GM12878 (cell line): ENCODE data around the gene IGF1R. TPM values are rescaled to one million over a fixed set of nuclear protein-coding genes. Genes with fewer than 3 reads are reported as not detected.

Source experiments
- ATAC-seq: fragments of 200-7000 bp; cut with Tn5 transposase; 3 replicates; pipeline ENCODE4 v1.9.1; 2020; ENCODE audit warnings: mild to moderate bottlenecking, moderate library complexity
- BruUV-seq: library from RNA; stranded (reverse); fragments of 400-500 nt; replicated peaks from 2 replicates; lab custom pipeline; 2021; lab: Mats Ljungman, UMichigan
- CTCF ChIA-PET: fragments of 300-600 bp; sonication (Branson Sonifier 250); formaldehyde crosslinking; extraction: SDS; loops from one replicate; lab custom pipeline; 2021; ENCODE audit warnings: inconsistent platforms; lab: Yijun Ruan, JAX
- POLR2A ChIA-PET: fragments of 350-600 bp; formaldehyde crosslinking; extraction: SDS; loops from one replicate; lab custom pipeline; 2021; ENCODE audit warnings: inconsistent platforms; lab: Charles Lee
- RAD21 ChIA-PET: fragments of 300-600 bp; sonication (Branson Sonifier 250); formaldehyde crosslinking; loops from one replicate; lab custom pipeline; 2023; ENCODE audit warnings: antibody characterized with exemption; ENCODE audit not compliant: unreplicated experiment; lab: Charles Lee
- SMC1A ChIA-PET: fragments of 300-600 bp; sonication (Branson Sonifier 250); formaldehyde crosslinking; loops from one replicate; lab custom pipeline; 2023; ENCODE audit not compliant: unreplicated experiment, uncharacterized antibody; lab: Charles Lee
- DNase-seq: peaks from one replicate; pipeline ENCODE4 v3.0.0-alpha.2; 2011; ENCODE audit warnings: low read depth, low spot score
- FAIRE-seq: peaks from 3 replicates; lab custom pipeline; 2011; peaks lifted over from hg19 to GRCh38; lab: Jason Lieb, UNC
- H2AFZ ChIP-seq: 2 replicates; pipeline ENCODE4 v1.6.0; 2011; ENCODE audit warnings: low read depth, low read length, control low read depth; ENCODE audit not compliant: control insufficient read depth
- H3K27ac ChIP-seq: 2 replicates; pipeline ENCODE4 v1.5.1; 2011; ENCODE audit warnings: control low read depth; ENCODE audit not compliant: control insufficient read depth, insufficient read depth
- H3K27me3 ChIP-seq, 2 experiments: replicated peaks in 1 of 2; 2 replicates each; pipeline versions ENCODE4 v1.6.0 to v1.6.1; 2011; ENCODE audit warnings: low read length in 1 of 2; ENCODE audit not compliant: control insufficient read depth in 2 of 2, insufficient read depth in 2 of 2
- H3K36me3 ChIP-seq, 2 experiments: 2 replicates each; pipeline ENCODE4 v1.5.1; 2011; ENCODE audit warnings: low read length in 1 of 2; ENCODE audit not compliant: control insufficient read depth in 2 of 2, insufficient read depth in 2 of 2
- H3K4me1 ChIP-seq: 2 replicates; pipeline ENCODE4 v1.6.1; 2011; ENCODE audit warnings: mild to moderate bottlenecking, low read length, moderate library complexity, mixed read lengths; ENCODE audit not compliant: control insufficient read depth, insufficient read depth
- H3K4me2 ChIP-seq: 2 replicates; pipeline ENCODE4 v1.6.0; 2011; ENCODE audit warnings: control low read depth; ENCODE audit not compliant: control insufficient read depth, insufficient read depth
- H3K4me3 ChIP-seq: fragments of 200-600 bp; sonication (generic); 2 replicates; pipeline ENCODE4 v1.5.1; 2016
- H3K79me2 ChIP-seq: 2 replicates; pipeline ENCODE4 v1.6.0; 2011; ENCODE audit warnings: low read length; ENCODE audit not compliant: control insufficient read depth, insufficient read depth
- H3K9ac ChIP-seq: 2 replicates; pipeline ENCODE4 v1.8.0; 2011; ENCODE audit warnings: low read length, control low read depth, mixed read lengths; ENCODE audit not compliant: control insufficient read depth, insufficient read depth
- H3K9me3 ChIP-seq: replicated peaks from 3 replicates; pipeline ENCODE4 v1.5.1; 2011; ENCODE audit warnings: mild to moderate bottlenecking, low read length; ENCODE audit not compliant: control insufficient read depth, insufficient read depth
- H4K20me1 ChIP-seq: 2 replicates; pipeline ENCODE4 v1.6.0; 2011; ENCODE audit not compliant: control insufficient read depth, insufficient read depth
- ETV6 ChIP-seq, 2 experiments: fragments of 450-650 bp in 1 of 2; IDR thresholded peaks in 1 of 2; conservative IDR thresholded peaks in 1 of 2; 2 replicates each; pipeline ENCODE4 v1.6.1; 2014; ENCODE audit warnings: antibody characterized with exemption in 1 of 2, borderline replicate concordance in 1 of 2, low read depth in 1 of 2, mild to moderate bottlenecking in 1 of 2, moderate library complexity in 1 of 2
- NFYA ChIP-seq: IDR thresholded peaks from 2 replicates; pipeline ENCODE4 v1.6.1; 2011; ENCODE audit warnings: low read depth, mild to moderate bottlenecking, low read length, improper control_type of control experiment, borderline replicate concordance
- POLR2AphosphoS2 ChIP-seq: IDR thresholded peaks from 2 replicates; pipeline ENCODE4 v1.6.1; 2011; ENCODE audit warnings: low read depth, mild to moderate bottlenecking, low read length, improper control_type of control experiment, moderate library complexity
- POU2F2 ChIP-seq: IDR thresholded peaks from 3 replicates; pipeline ENCODE4 v1.6.1; 2011; ENCODE audit warnings: low read depth, mild to moderate bottlenecking, low read length, borderline replicate concordance
- SMARCA5 ChIP-seq: fragments of 450-650 bp; IDR thresholded peaks from 2 replicates; pipeline ENCODE4 v1.6.1; 2017; ENCODE audit warnings: mild to moderate bottlenecking
- SUZ12 ChIP-seq: fragments of 200-600 bp; sonication (generic); IDR thresholded peaks from one replicate; pipeline ENCODE4 v1.6.1; 2018; ENCODE audit warnings: antibody characterized with exemption, mild to moderate bottlenecking; ENCODE audit not compliant: unreplicated experiment
- YBX1 ChIP-seq: fragments of 450-650 bp; IDR thresholded peaks from 2 replicates; pipeline ENCODE4 v1.6.1; 2016; ENCODE audit warnings: antibody characterized with exemption
- WGBS: methylation state at CpG from one replicate; pipeline ENCODE4 v1.1.6; 2016; ENCODE audit warnings: low lambda C conversion rate; ENCODE audit not compliant: insufficient replicate concordance, insufficient coverage; ENCODE audit errors: missing lambda C conversion rate; 5-methylcytosine and 5-hydroxymethylcytosine counted together
- in situ Hi-C: fragments of 300-500 bp; cut with MboI; formaldehyde crosslinking; loops from 9 replicates; pipeline ENCODE4 v1.14.3; 2018; ENCODE audit warnings: mixed read lengths
- intact Hi-C: fragments of 100-400 bp; cut with micrococcal nuclease; formaldehyde crosslinking; loops from one replicate; pipeline ENCODE4 v1.14.2; 2022; ENCODE audit not compliant: unreplicated experiment
- polyA plus RNA-seq, 11 experiments: library from polyadenylated mRNA; depleted of rRNA in 4 of 11; unstranded in 6 of 11; stranded (reverse) in 5 of 11; fragments of >200 nt; fragmentation: Nextera tagmentation in 4 of 11; fragmentation: Illumina TruSeq in 1 of 11; extraction: Ambion mirVana in 4 of 11; extraction: Trizol in 1 of 11; gene quantifications; 1 replicate in 1 of 11; 2 replicates in 10 of 11; pipeline versions ENCODE4 v1.2.1 to v1.2.3, GENCODE V29; 2011 to 2016; ENCODE audit warnings: inconsistent platforms in 2 of 11, missing spikeins in 2 of 11, low read depth in 1 of 11
- total RNA-seq, 4 experiments: library from RNA; depleted of rRNA in 3 of 4; stranded (reverse); fragments of >200 nt in 3 of 4; fragmentation: Illumina TruSeq in 1 of 4; extraction: Trizol in 1 of 4; gene quantifications; 2 replicates each; pipeline versions ENCODE4 v1.2.1 to v1.2.3, GENCODE V29; 2013 to 2021

IGF1R gene
- total and polyA plus RNA-seq, 10 of the 15 experiments (the other 5 are each of a cell fraction or from before 2014, with no cell fraction given), result 0.03 to 2.7 (median 0.66) TPM

DNA sequence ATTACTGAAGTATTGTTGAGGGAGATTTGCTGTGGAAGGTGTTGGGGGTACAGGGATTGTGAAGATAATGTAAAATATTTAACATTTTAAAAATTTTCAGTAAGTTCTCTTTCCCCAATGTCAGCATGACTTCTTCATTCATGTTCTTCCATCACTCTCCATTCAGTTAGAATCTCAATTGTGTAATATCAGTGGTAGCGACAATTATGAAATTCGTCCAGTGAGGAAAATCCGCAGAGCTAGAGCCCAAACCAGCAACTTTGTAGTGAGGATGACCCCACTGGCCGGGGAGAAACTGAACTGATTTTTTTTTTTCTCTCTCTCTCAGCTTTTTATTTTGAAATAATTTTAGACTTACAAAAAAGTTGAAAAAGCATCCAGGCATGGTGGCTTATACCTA is 187.5 kb downstream of the IGF1R start:
- CTCF ChIA-PET, result no interaction called here
- intact Hi-C loops, result no loop called here
- BruUV-seq, result no TSS peak
- FAIRE-seq (no peak), ATAC-seq (no peak), DNase-seq (no peak)
- Histone ChIP-seq H3K9ac (no peak overlapping the region), H2AFZ (no peak overlapping the region), H3K27ac (no peak overlapping the region), H3K4me3 (no peak overlapping the region), H3K79me2 (no peaks in the 10 kb centered on the region), H4K20me1 (no peaks in the 10 kb centered on the region), H3K4me2 (no peak overlapping the region), H3K9me3 (peaks cover 7% of the 10 kb centered on the region; the same call in 1 of the 3 replicates), H3K36me3 (no peaks in the 10 kb centered on the region), H3K4me1 (no peaks in the 10 kb centered on the region), H3K27me3 (no peaks in the 10 kb centered on the region)
- TF ChIP-seq POLR2AphosphoS2 (no peak), YBX1 (no peak)
- RAD21 ChIA-PET, result no interaction called here
- 36% methylated on average over 4 of the region's 4 CpGs for WGBS
- in situ Hi-C loops, result no loop called here
- SMC1A ChIA-PET, result interaction anchor here (0.6 kb wide), 1 partner anchor 94 kb away, joined by 4 read pairs; no protein-coding TSS in a partner anchor
- POLR2A ChIA-PET, result no interaction called here

DNA sequence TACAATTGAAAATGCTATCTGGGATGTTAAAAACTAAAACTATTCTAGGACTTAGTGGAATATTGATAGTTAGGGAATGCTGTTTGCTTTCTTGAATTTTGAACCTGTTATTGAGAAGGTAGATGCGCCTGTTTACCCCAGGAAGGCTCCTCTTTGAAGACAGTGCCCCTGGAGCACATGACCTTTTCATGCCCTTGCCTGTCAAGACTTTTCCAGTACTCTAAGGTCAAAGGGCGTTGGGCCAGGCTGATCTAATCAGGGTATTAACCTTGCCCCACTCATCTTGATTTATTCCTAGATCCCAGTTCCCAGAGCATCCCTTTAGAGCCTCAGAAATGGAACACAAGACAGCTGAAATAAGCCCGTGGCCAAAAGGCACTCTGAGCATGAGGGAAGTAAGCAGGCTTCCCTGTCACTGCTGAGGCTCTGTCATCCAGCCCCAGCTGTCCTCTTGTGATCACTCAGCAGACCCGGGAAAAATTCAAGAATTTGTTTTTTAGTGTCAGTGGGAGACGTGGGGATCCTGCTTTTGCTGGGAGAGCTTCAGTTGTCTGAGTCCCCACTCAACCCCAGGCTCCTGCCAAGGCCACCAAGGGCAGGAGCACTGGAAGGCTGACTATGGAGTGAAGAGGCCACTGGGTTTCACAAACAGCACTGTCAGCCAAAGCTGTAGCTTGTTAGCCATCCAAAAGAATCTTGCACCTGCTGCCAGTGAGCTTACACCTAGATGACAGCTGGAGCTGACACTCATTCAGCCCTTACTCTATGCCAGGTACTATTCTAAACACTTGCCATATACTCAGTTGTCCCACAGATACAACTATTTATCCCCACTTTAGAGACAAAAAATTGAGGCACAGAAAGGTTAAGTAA is 190.3 kb downstream of the IGF1R start:
- Histone ChIP-seq H3K9me3 (no peaks in the 10 kb centered on the region; the same call in 2 of the 3 replicates), H3K36me3 (no peaks in the 10 kb centered on the region), H3K79me2 (no peaks in the 10 kb centered on the region), H3K4me2 (no peak overlapping the region), H3K4me1 (no peaks in the 10 kb centered on the region), H4K20me1 (no peaks in the 10 kb centered on the region), H2AFZ (no peak overlapping the region), H3K4me3 (no peak overlapping the region), H3K27me3 (no peaks in the 10 kb centered on the region), H3K27ac (no peak overlapping the region), H3K9ac (no peak overlapping the region)
- POLR2A ChIA-PET, result no interaction called here
- TF ChIP-seq NFYA, result no peak
- no peak for TF ChIP-seq SMARCA5
- no peak for TF ChIP-seq POU2F2
- TF ChIP-seq ETV6 (conservative IDR thresholded peaks at IDR 0.05 in 1 of 2, IDR thresholded peaks at IDR 0.05 in 1 of 2; ENCODE audit: borderline replicate concordance in 1 of 2, low read depth in 1 of 2), result no peak
- TF ChIP-seq SUZ12, result no peak
- CTCF ChIA-PET, result interaction anchor here (0.7 to 1.4 kb wide), 2 partner anchors 11 to 40 kb away, joined by 3 read pairs; no protein-coding TSS in a partner anchor
- SMC1A ChIA-PET, result no interaction called here
- 0% methylated on average over 5 of the region's 5 CpGs for WGBS
- ATAC-seq (no peak), FAIRE-seq (no peak), DNase-seq (no peak)
- RAD21 ChIA-PET, result no interaction called here
- in situ Hi-C loops (no loop called here), intact Hi-C loops (no loop called here)
- BruUV-seq, result no TSS peak
